Sigmoid colon (tissue), 7 donors: ENCODE results near the gene ATXN10. TPM values are rescaled to one million over a fixed set of nuclear protein-coding genes. Genes with fewer than 3 reads are reported as not detected.

ENCODE experiments used
- DNase-seq: peaks from one replicate; pipeline ENCODE4 v3.0.0-alpha.2; 2019
- H3K27ac ChIP-seq, 4 donors: fragments of 200-600 bp; sonication (generic); one replicate each; pipeline ENCODE4 v1.5.1; 2016 to 2019; ENCODE audit warnings: mild to moderate bottlenecking in 1 of 4
- H3K27me3 ChIP-seq, 3 donors: fragments of 200-600 bp; sonication (generic); one replicate each; pipeline ENCODE4 v1.5.1; 2019; ENCODE audit warnings: mild to moderate bottlenecking in 1 of 3
- H3K36me3 ChIP-seq, 4 donors: fragments of 200-600 bp; sonication (generic); one replicate each; pipeline ENCODE4 v1.5.1; 2016 to 2019
- H3K4me1 ChIP-seq, 4 donors: fragments of 200-600 bp; sonication (generic); one replicate each; pipeline ENCODE4 v1.5.1; 2017 to 2019
- H3K4me3 ChIP-seq, 4 donors: fragments of 200-600 bp; sonication (generic); one replicate each; pipeline ENCODE4 v1.5.1; 2017 to 2019; ENCODE audit warnings: mild to moderate bottlenecking in 2 of 4, moderate library complexity in 1 of 4
- H3K9me3 ChIP-seq, 4 donors: fragments of 200-600 bp in 3 of 4; sonication (generic) in 3 of 4; one replicate each; pipeline versions ENCODE4 v1.5.1 to v1.6.1; 2013 to 2019
- CTCF ChIP-seq, 4 experiments: fragments of 450-650 bp in 3 of 4; fragments of 200-600 bp in 1 of 4; IDR thresholded peaks; one replicate each; pipeline ENCODE4 v1.5.1; 2016 to 2019; ENCODE audit warnings: antibody characterized with exemption in 4 of 4, mild to moderate bottlenecking in 3 of 4, moderate library complexity in 2 of 4
- EP300 ChIP-seq, 4 donors: sonication (generic); formaldehyde crosslinking; IDR thresholded peaks; one replicate each; pipeline ENCODE4 v1.6.1; 2017; ENCODE audit warnings: antibody characterized with exemption in 4 of 4
- POLR2A ChIP-seq, 2 donors: fragments of 450-650 bp; IDR thresholded peaks; one replicate each; pipeline ENCODE4 v1.6.1; 2016; ENCODE audit warnings: antibody characterized with exemption in 2 of 2, mild to moderate bottlenecking in 2 of 2, moderate library complexity in 2 of 2
- POLR2AphosphoS5 ChIP-seq, 4 donors: sonication (generic); formaldehyde crosslinking; IDR thresholded peaks; one replicate each; pipeline ENCODE4 v1.6.1; 2017; ENCODE audit warnings: antibody characterized with exemption in 4 of 4
- WGBS, 2 donors: extraction: QIAGEN DNeasy Blood & Tissue Kit; methylation state at CpG; one replicate each; pipeline ENCODE4 v1.1.7; 2013; 5-methylcytosine and 5-hydroxymethylcytosine counted together
- intact Hi-C: fragments of 100-400 bp; cut with DNase I; formaldehyde crosslinking; loops from one replicate; pipeline ENCODE4 v1.15.1; 2023
- polyA plus RNA-seq, 3 donors: library from polyadenylated mRNA; stranded (reverse); fragments of 200-250 nt; gene quantifications; one replicate each; pipeline ENCODE4 v1.2.3, GENCODE V29; 2013
- total RNA-seq, 4 donors: library from RNA; depleted of rRNA; stranded (reverse); fragments of >200 nt; gene quantifications; one replicate each; pipeline ENCODE4 v1.1.0, GENCODE V29; 2016
- donor health status: healthy with polysubstance abuse.
- donor health status: Bipolar disorder and iron deficiency.
- donor health status: healthy.

Gene ATXN10
- total and polyA plus RNA-seq, 7 donors = 37.9 to 187 (median 160) TPM

- H3K27me3 ChIP-seq = no peaks in the 10 kb centered on the region
- intact Hi-C loops = no loop called here
- no peaks in the 10 kb centered on the region for H3K4me1 ChIP-seq
- H3K36me3 ChIP-seq = peaks cover 0 to 48% (median 6%) of the 10 kb centered on the region in 4 donors
- H3K9me3 ChIP-seq = peaks cover 0 to 9% (median 0%) of the 10 kb centered on the region in 4 donors
- H3K4me3 ChIP-seq = no peak overlapping the region
- 95 to 96% methylated on average over 2 of the region's 2 CpGs for WGBS, 2 donors
- no peak overlapping the region for H3K27ac ChIP-seq
- TF ChIP-seq CTCF (IDR thresholded peaks at IDR 0.05) = no peak
- no peak for TF ChIP-seq POLR2AphosphoS5 (IDR thresholded peaks at IDR 0.05)
- TF ChIP-seq EP300 (IDR thresholded peaks at IDR 0.05) = no peak
- no peak for TF ChIP-seq POLR2A (IDR thresholded peaks at IDR 0.05)
- no peak for DNase-seq
Measured at GRCh38 chr22:45852826-45853225, 181.2 kb downstream of the ATXN10 start.

DNA sequence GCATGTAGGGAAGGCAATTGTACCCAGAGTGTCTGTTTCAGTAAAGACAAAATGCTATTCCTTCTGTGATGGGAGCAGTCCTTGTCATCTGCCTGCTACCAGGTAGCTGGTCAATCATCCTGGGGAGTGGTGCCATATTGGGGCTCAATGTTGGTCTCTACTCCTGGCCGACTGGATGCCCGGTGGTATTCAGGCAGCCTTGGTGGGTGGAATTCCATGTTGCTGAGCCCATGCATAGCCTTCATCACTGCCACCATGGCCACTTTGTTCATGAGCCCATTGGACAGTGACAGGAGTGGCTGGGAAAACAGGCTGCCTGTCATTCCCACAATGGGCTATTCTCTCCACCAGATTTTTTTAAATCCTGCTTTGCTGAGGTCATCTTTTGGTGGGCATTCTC lies 184.3 kb downstream of the ATXN10 start:
- DNase-seq = no peak
- Histone ChIP-seq H3K27ac (no peak overlapping the region), H3K4me1 (no peaks in the 10 kb centered on the region), H3K27me3 (no peaks in the 10 kb centered on the region), H3K36me3 (peaks cover 0 to 60% (median 4%) of the 10 kb centered on the region in 4 donors), H3K4me3 (no peak overlapping the region), H3K9me3 (peaks cover 0 to 9% (median 0%) of the 10 kb centered on the region in 4 donors)
- intact Hi-C loops = no loop called here
- no peak for TF ChIP-seq CTCF (IDR thresholded peaks at IDR 0.05)
- no peak for TF ChIP-seq EP300 (IDR thresholded peaks at IDR 0.05)
- TF ChIP-seq POLR2AphosphoS5 (IDR thresholded peaks at IDR 0.05) = no peak
- no peak for TF ChIP-seq POLR2A (IDR thresholded peaks at IDR 0.05)
- 92 to 93% methylated on average over 2 of the region's 2 CpGs for WGBS, 2 donors

DNA sequence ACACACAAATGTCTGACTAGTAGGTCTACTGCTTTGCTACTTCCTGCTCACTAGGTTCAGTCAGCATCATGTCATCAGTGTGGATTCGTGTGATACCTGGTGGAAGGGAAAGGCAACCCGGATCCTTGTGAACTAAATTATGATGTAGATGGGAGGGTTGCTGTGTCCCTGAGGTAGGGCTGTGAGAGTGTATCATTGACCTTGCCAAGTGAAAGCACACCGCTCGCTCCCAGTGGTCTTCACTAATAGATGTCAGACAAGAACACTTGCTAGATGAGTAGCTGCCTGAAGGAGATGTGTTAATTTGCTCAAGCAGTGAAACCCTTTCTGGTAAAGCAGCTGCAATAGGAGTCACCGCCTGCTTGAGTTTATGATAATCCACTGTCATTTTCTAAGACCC lies 185.9 kb downstream of the ATXN10 start:
- intact Hi-C loops = no loop called here
- WGBS, 2 donors = 98% methylated on average over 5 of the region's 5 CpGs
- H3K4me3 ChIP-seq = no peak overlapping the region
- H3K36me3 ChIP-seq = peaks cover 0 to 47% (median 1%) of the 10 kb centered on the region in 4 donors
- H3K27me3 ChIP-seq = no peaks in the 10 kb centered on the region
- H3K27ac ChIP-seq = no peak overlapping the region
- DNase-seq = no peak
- no peaks in the 10 kb centered on the region for H3K4me1 ChIP-seq
- peaks cover 0 to 2% (median 0%) of the 10 kb centered on the region in 4 donors for H3K9me3 ChIP-seq
- TF ChIP-seq POLR2A (IDR thresholded peaks at IDR 0.05) (no peak), POLR2AphosphoS5 (IDR thresholded peaks at IDR 0.05) (no peak), CTCF (IDR thresholded peaks at IDR 0.05) (no peak), EP300 (IDR thresholded peaks at IDR 0.05) (no peak)

DNA sequence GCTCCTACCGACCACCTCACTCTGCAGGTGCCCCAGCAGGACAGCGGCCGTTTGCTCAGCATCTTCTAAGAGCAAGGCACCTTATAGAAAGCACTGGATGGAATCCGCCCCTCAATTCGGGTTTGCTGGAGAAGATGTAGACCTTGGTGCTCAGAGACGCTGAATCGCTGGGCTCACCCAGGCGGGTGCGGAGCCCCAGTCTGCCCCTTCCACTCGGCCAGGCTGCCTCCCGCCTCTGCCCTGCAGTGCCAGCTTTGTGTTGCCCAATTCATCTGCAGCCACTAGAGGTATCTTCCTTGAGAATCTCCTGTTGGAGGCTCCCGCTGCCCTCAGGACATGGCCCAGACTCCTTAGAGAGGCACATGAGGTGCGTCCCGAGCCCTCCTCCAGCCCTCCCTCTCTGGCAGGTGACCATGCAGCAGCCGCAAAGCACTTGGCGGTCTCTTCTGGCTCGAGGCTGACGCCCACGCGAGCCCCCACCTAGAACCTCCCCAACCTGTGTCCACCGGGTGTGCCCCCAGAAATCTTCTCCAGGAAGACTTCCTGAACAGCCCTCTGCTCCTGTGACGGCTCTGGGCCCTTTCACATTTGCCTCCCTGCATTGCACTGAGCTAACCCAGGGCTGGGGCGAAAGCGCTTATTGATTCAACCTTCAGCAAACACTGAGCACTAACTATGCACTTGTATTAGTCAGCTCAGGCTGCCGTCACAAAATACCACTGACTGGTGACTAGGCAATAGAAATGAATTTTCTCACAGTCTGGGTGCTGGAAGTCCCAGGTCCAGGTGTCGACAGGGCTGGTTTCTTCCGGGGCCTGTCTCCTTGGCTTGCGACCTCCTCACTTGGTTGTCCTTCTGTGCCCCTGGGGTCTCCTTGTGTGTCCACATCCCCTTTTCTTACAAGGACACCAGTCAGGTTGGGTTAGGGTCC lies 187.9 kb downstream of the ATXN10 start:
- Histone ChIP-seq H3K9me3 (no peaks in the 10 kb centered on the region), H3K4me3 (no peak overlapping the region), H3K27ac (no peak overlapping the region), H3K27me3 (no peaks in the 10 kb centered on the region), H3K4me1 (peaks cover 0 to 10% (median 5%) of the 10 kb centered on the region in 4 donors), H3K36me3 (peaks cover 0 to 46% (median 0%) of the 10 kb centered on the region in 4 donors)
- intact Hi-C loops = no loop called here
- WGBS, 2 donors = 94 to 95% methylated on average over 28 of the region's 28 CpGs
- no peak for TF ChIP-seq POLR2A (IDR thresholded peaks at IDR 0.05)
- no peak for TF ChIP-seq POLR2AphosphoS5 (IDR thresholded peaks at IDR 0.05)
- TF ChIP-seq EP300 (IDR thresholded peaks at IDR 0.05) = no peak
- TF ChIP-seq CTCF (IDR thresholded peaks at IDR 0.05) = no peak
- DNase-seq = no peak
